Natural killer cell (primary cell): ENCODE results near the gene CLIC1. TPM values are rescaled to one million over a fixed set of nuclear protein-coding genes. Genes with fewer than 3 reads are reported as not detected.

ENCODE experiments used
- ATAC-seq, 3 donors: fragments of 150-1000 bp in 2 of 3; fragments of 200-7000 bp in 1 of 3; cut with Tn5 transposase; 1 replicate in 1 of 3; 2 replicates in 2 of 3; pipeline ENCODE4 v1.10.0; 2021; ENCODE audit warnings: mild to moderate bottlenecking in 2 of 3, moderate library complexity in 2 of 3
- DNase-seq, 2 donors: peaks; one replicate each; pipeline versions ENCODE4 v3.0.0 to v3.0.0-alpha.2; 2013 to 2021; ENCODE audit warnings: mixed read lengths in 1 of 2
- H3K27ac ChIP-seq: one replicate; pipeline ENCODE4 v1.5.1; 2013; ENCODE audit warnings: mild to moderate bottlenecking, low read length
- H3K27me3 ChIP-seq: one replicate; pipeline ENCODE4 v1.6.1; 2013; ENCODE audit warnings: low read length; ENCODE audit not compliant: control insufficient read depth, insufficient read depth
- H3K36me3 ChIP-seq: one replicate; pipeline ENCODE4 v1.6.1; 2013; ENCODE audit warnings: low read length; ENCODE audit not compliant: control insufficient read depth, insufficient read depth
- H3K4me1 ChIP-seq: one replicate; pipeline ENCODE4 v1.6.1; 2013; ENCODE audit warnings: low read length; ENCODE audit not compliant: control insufficient read depth, insufficient read depth
- H3K4me3 ChIP-seq: one replicate; pipeline ENCODE4 v1.5.1; 2013; ENCODE audit warnings: low read length
- H3K9me3 ChIP-seq: one replicate; pipeline ENCODE4 v1.6.1; 2013; ENCODE audit warnings: low read length; ENCODE audit not compliant: control insufficient read depth, insufficient read depth
- H3K27ac Mint-ChIP-seq, 2 donors: one replicate each; pipeline ENCODE4 v1.8.0; 2022; ENCODE audit warnings: mild to moderate bottlenecking in 2 of 2, mixed read lengths in 2 of 2, moderate library complexity in 1 of 2
- H3K27me3 Mint-ChIP-seq, 2 donors: one replicate each; pipeline ENCODE4 v1.8.0; 2022; ENCODE audit warnings: low read depth in 2 of 2, mixed read lengths in 2 of 2
- H3K36me3 Mint-ChIP-seq: one replicate; pipeline ENCODE4 v1.8.0; 2022; ENCODE audit warnings: mixed read lengths
- H3K4me1 Mint-ChIP-seq, 2 donors: one replicate each; pipeline ENCODE4 v1.8.0; 2022; ENCODE audit warnings: mixed read lengths in 2 of 2
- H3K4me3 Mint-ChIP-seq: one replicate; pipeline ENCODE4 v1.8.0; 2022; ENCODE audit warnings: mild to moderate bottlenecking, moderate library complexity, mixed read lengths
- H3K9me3 Mint-ChIP-seq, 2 donors: one replicate each; pipeline ENCODE4 v1.8.0; 2022; ENCODE audit warnings: mixed read lengths in 2 of 2
- WGBS: methylation state at CpG from one replicate; pipeline ENCODE4 v1.1.7; 2013; ENCODE audit warnings: missing lambda C conversion rate; ENCODE audit not compliant: insufficient coverage; 5-methylcytosine and 5-hydroxymethylcytosine counted together
- intact Hi-C: fragments of 100-400 bp; cut with micrococcal nuclease; formaldehyde crosslinking; loops from one replicate; pipeline ENCODE4 v1.14.2; 2022
- total RNA-seq, 4 donors: library from RNA; stranded (reverse); fragments of 120-200 nt in 1 of 4; gene quantifications; one replicate each; pipeline versions ENCODE4 v1.2.3 to v1.2.4, GENCODE V29; 2013 to 2022
- TF ChIP-seq, protein P1 (sequence below): fragments of 200-600 bp; IDR thresholded peaks from one replicate; pipeline ENCODE4 v1.8.0; 2022; ENCODE audit warnings: antibody characterized with exemption

Gene CLIC1
- total RNA-seq, 3 donors from 2014 or later (not counting 1 experiment from before 2014, with no cell fraction given), result 348 to 363 (median 355) TPM

- intact Hi-C loops, result no loop called here
- H3K4me1 Mint-ChIP-seq, result peaks cover 16 to 21% of the 10 kb centered on the region in 2 donors
- Histone ChIP-seq H3K4me1 (peaks cover 14% of the 10 kb centered on the region), H3K36me3 (no peaks in the 10 kb centered on the region), H3K27ac (no peak overlapping the region), H3K9me3 (no peaks in the 10 kb centered on the region), H3K27me3 (no peaks in the 10 kb centered on the region), H3K4me3 (no peak overlapping the region)
- no peaks in the 10 kb centered on the region for H3K9me3 Mint-ChIP-seq
- no peaks in the 10 kb centered on the region for H3K36me3 Mint-ChIP-seq
- ATAC-seq, result no peak
- peak overlapping the region in 1 of 2 donors; percentile 54 for H3K27ac Mint-ChIP-seq
- H3K4me3 Mint-ChIP-seq, result no peak overlapping the region
- peaks cover 0 to 3% of the 10 kb centered on the region in 2 donors for H3K27me3 Mint-ChIP-seq
- WGBS, result 76% methylated on average over 5 of the region's 5 CpGs
- DNase-seq, result no peak
- TF ChIP-seq, protein P1, sequence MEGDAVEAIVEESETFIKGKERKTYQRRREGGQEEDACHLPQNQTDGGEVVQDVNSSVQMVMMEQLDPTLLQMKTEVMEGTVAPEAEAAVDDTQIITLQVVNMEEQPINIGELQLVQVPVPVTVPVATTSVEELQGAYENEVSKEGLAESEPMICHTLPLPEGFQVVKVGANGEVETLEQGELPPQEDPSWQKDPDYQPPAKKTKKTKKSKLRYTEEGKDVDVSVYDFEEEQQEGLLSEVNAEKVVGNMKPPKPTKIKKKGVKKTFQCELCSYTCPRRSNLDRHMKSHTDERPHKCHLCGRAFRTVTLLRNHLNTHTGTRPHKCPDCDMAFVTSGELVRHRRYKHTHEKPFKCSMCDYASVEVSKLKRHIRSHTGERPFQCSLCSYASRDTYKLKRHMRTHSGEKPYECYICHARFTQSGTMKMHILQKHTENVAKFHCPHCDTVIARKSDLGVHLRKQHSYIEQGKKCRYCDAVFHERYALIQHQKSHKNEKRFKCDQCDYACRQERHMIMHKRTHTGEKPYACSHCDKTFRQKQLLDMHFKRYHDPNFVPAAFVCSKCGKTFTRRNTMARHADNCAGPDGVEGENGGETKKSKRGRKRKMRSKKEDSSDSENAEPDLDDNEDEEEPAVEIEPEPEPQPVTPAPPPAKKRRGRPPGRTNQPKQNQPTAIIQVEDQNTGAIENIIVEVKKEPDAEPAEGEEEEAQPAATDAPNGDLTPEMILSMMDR, result no peak
These were observed 22.2 kb downstream of the CLIC1 start for GRCh38 chr6:31713991-31714684.

DNA sequence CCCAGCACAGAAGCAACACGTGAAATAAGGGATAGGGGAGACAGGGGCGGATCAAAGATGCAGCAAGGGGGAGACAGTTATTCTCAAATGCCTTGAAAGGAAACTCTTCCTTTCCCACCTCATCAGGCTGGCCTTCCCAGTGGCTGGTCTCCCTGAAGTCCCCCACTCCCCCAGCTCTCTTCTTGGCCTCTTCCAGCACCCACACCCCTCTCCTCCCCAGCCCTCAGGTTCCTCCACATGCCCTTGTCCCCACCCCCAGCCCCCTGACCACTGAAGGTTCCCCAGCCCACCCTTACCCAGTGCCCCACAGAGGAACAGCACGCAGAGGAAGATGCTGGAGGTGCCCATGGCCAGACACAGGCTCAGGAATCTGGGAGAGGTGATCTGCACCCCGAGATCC, 22.9 kb downstream of the CLIC1 start:
- Mint-ChIP-seq H3K27ac (no peak overlapping the region), H3K27me3 (peaks cover 0 to 3% of the 10 kb centered on the region in 2 donors), H3K36me3 (no peaks in the 10 kb centered on the region), H3K4me1 (peaks cover 16 to 21% of the 10 kb centered on the region in 2 donors), H3K9me3 (no peaks in the 10 kb centered on the region), H3K4me3 (no peak overlapping the region)
- DNase-seq (no peak), ATAC-seq (no peak)
- Histone ChIP-seq H3K27ac (no peak overlapping the region), H3K4me3 (no peak overlapping the region), H3K4me1 (peaks cover 14% of the 10 kb centered on the region), H3K36me3 (no peaks in the 10 kb centered on the region), H3K27me3 (no peaks in the 10 kb centered on the region), H3K9me3 (no peaks in the 10 kb centered on the region)
- TF ChIP-seq, protein P1, result no peak
- 87% methylated on average over 4 of the region's 4 CpGs for WGBS
- intact Hi-C loops, result no loop called here

- H3K27me3 ChIP-seq, result no peaks in the 10 kb centered on the region
- H3K27ac ChIP-seq, result no peak overlapping the region
- peaks cover 14% of the 10 kb centered on the region for H3K4me1 ChIP-seq
- Mint-ChIP-seq H3K9me3 (no peaks in the 10 kb centered on the region), H3K4me1 (peaks cover 16 to 21% of the 10 kb centered on the region in 2 donors), H3K27me3 (peaks cover 0 to 3% of the 10 kb centered on the region in 2 donors), H3K4me3 (no peak overlapping the region), H3K36me3 (no peaks in the 10 kb centered on the region), H3K27ac (peak overlapping the region in 1 of 2 donors; percentile 6)
- H3K9me3 ChIP-seq, result no peaks in the 10 kb centered on the region
- no peak overlapping the region for H3K4me3 ChIP-seq
- TF ChIP-seq, protein P1, result no peak
- DNase-seq (peak in 1 of 2 donors; percentile 47), ATAC-seq (peak in 2 of 3 donors; percentile 31 to 48)
- no peaks in the 10 kb centered on the region for H3K36me3 ChIP-seq
- intact Hi-C loops, result no loop called here
- WGBS, result 72% methylated on average over 8 of the region's 8 CpGs
These were observed 24.0 kb downstream of the CLIC1 start for GRCh38 chr6:31712296-31712695.
